ENCODE results near the gene CLC.
"Not testable (repeated sequence)": the region's sequence is repeated elsewhere in the genome, so short reads cannot be mapped to it uniquely, and the experiment has no call there.

The CLC gene

GRCh38 chr19:39727070-39727800 is 10.6 kb downstream of the CLC start:
- Histone ChIP-seq H3K9me3 (ENCODE audit: control insufficient read depth, low read length) (no peaks in the 10 kb centered on the region), H4K91ac (ENCODE audit: low read length) (no peak overlapping the region), H3K14ac (ENCODE audit: low read length in 2 of 2) (no peak overlapping the region), H3K9ac (ENCODE audit: low read length) (no peak overlapping the region), H3K4me3 (ENCODE audit: insufficient read depth in 1 of 2, low read depth in 1 of 2, low read length in 2 of 2) (no peak overlapping the region), H3K4me1 (ENCODE audit: control insufficient read depth, insufficient read depth, low read depth, low read length) (no peaks in the 10 kb centered on the region), H2AK5ac (ENCODE audit: low read length, severe bottlenecking) (no peak overlapping the region), H3K4me2 (ENCODE audit: low read length, poor library complexity, severe bottlenecking) (no peak overlapping the region), H3K4ac (ENCODE audit: low read depth in 1 of 2, low read length in 2 of 2) (no peak overlapping the region), H3K18ac (ENCODE audit: low read depth in 1 of 2, low read length in 2 of 2) (no peak overlapping the region), H4K8ac (ENCODE audit: low read length) (no peak overlapping the region), H3K27me3 (ENCODE audit: control insufficient read depth in 1 of 2, insufficient read depth in 1 of 2, low read length in 2 of 2) (peaks cover 3 to 12% of the 10 kb centered on the region in 2 experiments), H3K23ac (ENCODE audit: low read length in 2 of 2) (no peak overlapping the region), H2BK15ac (ENCODE audit: low read depth, poor library complexity, severe bottlenecking) (no peak overlapping the region), H2BK12ac (ENCODE audit: low read length in 2 of 2) (no peak overlapping the region), H2BK120ac (ENCODE audit: low read depth, low read length) (no peak overlapping the region), H2BK5ac (ENCODE audit: low read depth, low read length, poor library complexity, severe bottlenecking) (no peak overlapping the region), H3K79me1 (replicated peaks; ENCODE audit: low read length, poor library complexity, severe bottlenecking) (no peaks in the 10 kb centered on the region), H3K27ac (ENCODE audit: low read length, poor library complexity, severe bottlenecking) (no peak overlapping the region), H3K36me3 (ENCODE audit: control insufficient read depth in 1 of 2, insufficient read depth in 2 of 2, low read depth in 1 of 2, low read length in 2 of 2) (no peaks in the 10 kb centered on the region), H2AFZ (ENCODE audit: low read depth, low read length) (no peak overlapping the region)
- WGBS = 89% methylated on average over 9 of the region's 10 CpGs
- DNase-seq = no peak

- Histone ChIP-seq H3K27ac (ENCODE audit: low read length, poor library complexity, severe bottlenecking) (no peak overlapping the region), H2BK12ac (ENCODE audit: low read length in 2 of 2) (no peak overlapping the region), H2BK120ac (ENCODE audit: low read depth, low read length) (no peak overlapping the region), H3K79me1 (replicated peaks; ENCODE audit: low read length, poor library complexity, severe bottlenecking) (no peaks in the 10 kb centered on the region), H3K4me2 (ENCODE audit: low read length, poor library complexity, severe bottlenecking) (no peak overlapping the region), H3K4me3 (ENCODE audit: insufficient read depth in 1 of 2, low read depth in 1 of 2, low read length in 2 of 2) (no peak overlapping the region), H4K8ac (ENCODE audit: low read length) (no peak overlapping the region), H3K36me3 (ENCODE audit: control insufficient read depth in 1 of 2, insufficient read depth in 2 of 2, low read depth in 1 of 2, low read length in 2 of 2) (no peaks in the 10 kb centered on the region), H4K91ac (ENCODE audit: low read length) (no peak overlapping the region), H3K9ac (ENCODE audit: low read length) (no peak overlapping the region), H2AFZ (ENCODE audit: low read depth, low read length) (no peak overlapping the region), H3K14ac (ENCODE audit: low read length in 2 of 2) (no peak overlapping the region), H3K27me3 (ENCODE audit: control insufficient read depth in 1 of 2, insufficient read depth in 1 of 2, low read length in 2 of 2) (peaks cover 0 to 12% of the 10 kb centered on the region in 2 experiments), H2BK5ac (ENCODE audit: low read depth, low read length, poor library complexity, severe bottlenecking) (no peak overlapping the region), H2BK15ac (ENCODE audit: low read depth, poor library complexity, severe bottlenecking) (no peak overlapping the region), H3K9me3 (ENCODE audit: control insufficient read depth, low read length) (no peaks in the 10 kb centered on the region), H3K18ac (ENCODE audit: low read depth in 1 of 2, low read length in 2 of 2) (no peak overlapping the region), H3K4me1 (ENCODE audit: control insufficient read depth, insufficient read depth, low read depth, low read length) (no peaks in the 10 kb centered on the region), H3K23ac (ENCODE audit: low read length in 2 of 2) (no peak overlapping the region), H2AK5ac (ENCODE audit: low read length, severe bottlenecking) (no peak overlapping the region), H3K4ac (ENCODE audit: low read depth in 1 of 2, low read length in 2 of 2) (no peak overlapping the region)
- no peak for DNase-seq
These were observed 11.8 kb downstream of the CLC start for GRCh38 chr19:39725995-39726394.

- not testable (repeated sequence) for H3K9me3 ChIP-seq (ENCODE audit: control insufficient read depth, low read length); H3K27ac ChIP-seq (ENCODE audit: low read length, poor library complexity, severe bottlenecking); H2AFZ ChIP-seq (ENCODE audit: low read depth, low read length); H3K79me1 ChIP-seq (replicated peaks; ENCODE audit: low read length, poor library complexity, severe bottlenecking); H2BK5ac ChIP-seq (ENCODE audit: low read depth, low read length, poor library complexity, severe bottlenecking); H2AK5ac ChIP-seq (ENCODE audit: low read length, severe bottlenecking); H3K4me2 ChIP-seq (ENCODE audit: low read length, poor library complexity, severe bottlenecking); H4K8ac ChIP-seq (ENCODE audit: low read length); H3K4me1 ChIP-seq (ENCODE audit: control insufficient read depth, insufficient read depth, low read depth, low read length); H3K4ac ChIP-seq (ENCODE audit: low read depth in 1 of 2, low read length in 2 of 2); H2BK15ac ChIP-seq (ENCODE audit: low read depth, poor library complexity, severe bottlenecking); H3K14ac ChIP-seq (ENCODE audit: low read length in 2 of 2); H3K23ac ChIP-seq (ENCODE audit: low read length in 2 of 2); H3K18ac ChIP-seq (ENCODE audit: low read depth in 1 of 2, low read length in 2 of 2); DNase-seq; H3K36me3 ChIP-seq (ENCODE audit: control insufficient read depth in 1 of 2, insufficient read depth in 2 of 2, low read depth in 1 of 2, low read length in 2 of 2); H2BK120ac ChIP-seq (ENCODE audit: low read depth, low read length); H4K91ac ChIP-seq (ENCODE audit: low read length); H3K4me3 ChIP-seq (ENCODE audit: insufficient read depth in 1 of 2, low read depth in 1 of 2, low read length in 2 of 2); H3K9ac ChIP-seq (ENCODE audit: low read length); H3K27me3 ChIP-seq (ENCODE audit: control insufficient read depth in 1 of 2, insufficient read depth in 1 of 2, low read length in 2 of 2); H2BK12ac ChIP-seq (ENCODE audit: low read length in 2 of 2)
- 52% methylated on average over 3 of the region's 3 CpGs for WGBS
These were observed 17.7 kb downstream of the CLC start for GRCh38 chr19:39720144-39720543.

DNA sequence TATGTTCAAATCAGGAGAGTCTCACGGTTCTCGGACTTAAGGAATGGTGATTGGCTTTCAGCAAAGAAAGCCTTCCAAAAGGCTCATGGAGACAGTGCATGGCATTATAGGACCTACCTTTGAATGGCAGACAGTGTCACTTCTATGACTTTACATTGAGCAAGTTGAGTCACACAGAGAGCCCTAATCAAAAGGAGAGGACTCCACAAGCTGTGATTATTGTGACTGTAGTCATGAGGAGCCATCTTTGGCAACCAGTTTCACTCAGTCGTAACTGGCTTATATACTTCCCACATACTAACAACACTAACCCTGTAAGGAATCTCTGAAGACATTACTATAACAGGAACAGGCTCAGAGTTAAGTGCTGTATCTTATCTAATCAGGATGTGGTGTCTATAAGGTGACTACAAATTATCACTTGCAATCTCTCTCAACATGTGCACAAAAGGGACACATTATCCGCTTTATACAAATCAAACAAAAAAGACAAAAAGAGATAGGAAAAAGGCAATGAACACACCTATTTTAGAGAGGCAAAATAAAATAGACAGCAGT is 27.4 kb downstream of the CLC start:
- H3K4me1 ChIP-seq (ENCODE audit: control insufficient read depth, insufficient read depth, low read depth, low read length) = no peaks in the 10 kb centered on the region
- no peak overlapping the region for H2BK15ac ChIP-seq (ENCODE audit: low read depth, poor library complexity, severe bottlenecking)
- H3K4me3 ChIP-seq (ENCODE audit: insufficient read depth in 1 of 2, low read depth in 1 of 2, low read length in 2 of 2) = no peak overlapping the region
- no peak overlapping the region for H3K23ac ChIP-seq (ENCODE audit: low read length in 2 of 2)
- no peak overlapping the region for H2AK5ac ChIP-seq (ENCODE audit: low read length, severe bottlenecking)
- H3K4me2 ChIP-seq (ENCODE audit: low read length, poor library complexity, severe bottlenecking) = no peak overlapping the region
- H2BK12ac ChIP-seq (ENCODE audit: low read length in 2 of 2) = no peak overlapping the region
- H3K36me3 ChIP-seq (ENCODE audit: control insufficient read depth in 1 of 2, insufficient read depth in 2 of 2, low read depth in 1 of 2, low read length in 2 of 2) = no peaks in the 10 kb centered on the region
- no peaks in the 10 kb centered on the region for H3K9me3 ChIP-seq (ENCODE audit: control insufficient read depth, low read length)
- no peak for DNase-seq
- no peaks in the 10 kb centered on the region for H3K27me3 ChIP-seq (ENCODE audit: control insufficient read depth in 1 of 2, insufficient read depth in 1 of 2, low read length in 2 of 2)
- H4K91ac ChIP-seq (ENCODE audit: low read length) = no peak overlapping the region
- no peaks in the 10 kb centered on the region for H3K79me1 ChIP-seq (replicated peaks; ENCODE audit: low read length, poor library complexity, severe bottlenecking)
- H4K8ac ChIP-seq (ENCODE audit: low read length) = no peak overlapping the region
- WGBS = 80% methylated on average over 3 of the region's 4 CpGs
- H3K4ac ChIP-seq (ENCODE audit: low read depth in 1 of 2, low read length in 2 of 2) = no peak overlapping the region
- no peak overlapping the region for H3K18ac ChIP-seq (ENCODE audit: low read depth in 1 of 2, low read length in 2 of 2)
- H2AFZ ChIP-seq (ENCODE audit: low read depth, low read length) = no peak overlapping the region
- no peak overlapping the region for H2BK120ac ChIP-seq (ENCODE audit: low read depth, low read length)
- H3K14ac ChIP-seq (ENCODE audit: low read length in 2 of 2) = no peak overlapping the region
- H2BK5ac ChIP-seq (ENCODE audit: low read depth, low read length, poor library complexity, severe bottlenecking) = no peak overlapping the region
- no peak overlapping the region for H3K9ac ChIP-seq (ENCODE audit: low read length)
- no peak overlapping the region for H3K27ac ChIP-seq (ENCODE audit: low read length, poor library complexity, severe bottlenecking)
